PC-3 (cell line): ENCODE measurements around the gene COL16A1. TPM values are rescaled to one million over a fixed set of nuclear protein-coding genes. Genes with fewer than 3 reads are reported as not detected.

Experiments
- ATAC-seq: fragments of 200-7000 bp; cut with Tn5 transposase; 2 replicates; pipeline ENCODE4 v1.9.1; 2020; ENCODE audit warnings: mild to moderate bottlenecking, moderate library complexity
- BruUV-seq: library from RNA; stranded (reverse); fragments of 400-500 nt; replicated peaks from 2 replicates; lab custom pipeline; 2021; lab: Mats Ljungman, UMichigan
- CTCF ChIA-PET: fragments of 300-600 bp; sonication (Branson Sonifier 250); formaldehyde crosslinking; loops from one replicate; lab custom pipeline; 2022; ENCODE audit warnings: antibody characterized with exemption; lab: Charles Lee
- POLR2A ChIA-PET: fragments of 300-600 bp; sonication (Branson Sonifier 250); formaldehyde crosslinking; loops from one replicate; lab custom pipeline; 2022; ENCODE audit warnings: antibody characterized with exemption; ENCODE audit not compliant: unreplicated experiment; lab: Charles Lee
- DNase-seq: peaks from one replicate; pipeline ENCODE4 v3.0.0-alpha.2; 2015
- H2AFZ ChIP-seq: fragments of 300-600 bp; sonication (generic); 2 replicates; pipeline ENCODE4 v1.6.0; 2016; ENCODE audit warnings: antibody characterized with exemption, low read length
- H3F3A ChIP-seq: fragments of 300-600 bp; sonication (generic); one replicate; pipeline ENCODE4 v1.6.0; 2017; ENCODE audit warnings: antibody characterized with exemption, low read length, control low read depth, mild to moderate bottlenecking; ENCODE audit not compliant: unreplicated experiment
- H3K27ac ChIP-seq: fragments of 300-600 bp; sonication (generic); 2 replicates; pipeline ENCODE4 v1.5.1; 2016; ENCODE audit warnings: mild to moderate bottlenecking, low read length
- H3K27me3 ChIP-seq: fragments of 300-600 bp; sonication (generic); 2 replicates; pipeline ENCODE4 v1.6.1; 2016; ENCODE audit warnings: low read length, mixed read lengths
- H3K36me3 ChIP-seq: fragments of 300-600 bp; sonication (generic); 2 replicates; pipeline ENCODE4 v1.6.1; 2016; ENCODE audit warnings: low read depth, mixed run types, low read length, mixed read lengths
- H3K4me1 ChIP-seq: fragments of 300-600 bp; sonication (generic); 2 replicates; pipeline ENCODE4 v1.5.1; 2016; ENCODE audit warnings: low read length; ENCODE audit not compliant: insufficient read depth
- H3K4me2 ChIP-seq: fragments of 300-600 bp; sonication (generic); 2 replicates; pipeline ENCODE4 v1.6.0; 2016; ENCODE audit warnings: low read length
- H3K4me3 ChIP-seq: fragments of 300-600 bp; sonication (generic); 2 replicates; pipeline ENCODE4 v1.5.1; 2016; ENCODE audit warnings: mild to moderate bottlenecking, low read length, mixed read lengths
- H3K79me2 ChIP-seq: fragments of 300-600 bp; sonication (generic); 2 replicates; pipeline ENCODE4 v1.6.1; 2017; ENCODE audit warnings: low read length, mixed read lengths
- H3K9ac ChIP-seq: fragments of 300-600 bp; sonication (generic); 2 replicates; pipeline ENCODE4 v1.6.0; 2016; ENCODE audit warnings: mild to moderate bottlenecking, low read length
- H3K9me2 ChIP-seq: fragments of 300-600 bp; sonication (generic); replicated peaks from 2 replicates; pipeline ENCODE4 v1.6.1; 2016; ENCODE audit warnings: mixed run types, low read length, mixed read lengths
- H3K9me3 ChIP-seq: fragments of 300-600 bp; sonication (generic); 2 replicates; pipeline ENCODE4 v1.6.1; 2016; ENCODE audit warnings: low read length, mixed read lengths
- H4K20me1 ChIP-seq: fragments of 300-600 bp; sonication (generic); 2 replicates; pipeline ENCODE4 v1.6.1; 2016; ENCODE audit warnings: low read length, mixed read lengths
- EZH2 ChIP-seq: fragments of 300-600 bp; sonication (generic); IDR thresholded peaks from one replicate; pipeline ENCODE4 v1.6.1; 2017; ENCODE audit warnings: antibody characterized with exemption, mild to moderate bottlenecking, low read length; ENCODE audit not compliant: unreplicated experiment
- EZH2phosphoT487 ChIP-seq: fragments of 300-600 bp; sonication (generic); IDR thresholded peaks from 2 replicates; pipeline ENCODE4 v1.6.1; 2018; ENCODE audit warnings: mild to moderate bottlenecking, antibody characterized with exemption, low read length, borderline replicate concordance
- intact Hi-C: fragments of 100-400 bp; cut with micrococcal nuclease; formaldehyde crosslinking; loops from 2 replicates; pipeline ENCODE4 v1.9.0; 2023
- total RNA-seq: library from RNA; depleted of rRNA; stranded (reverse); fragments of >200 nt; gene quantifications from 2 replicates; pipeline ENCODE4 v1.2.3, GENCODE V29; 2014
- TF ChIP-seq, protein P1 (sequence below): fragments of 300-600 bp; sonication (generic); conservative IDR thresholded peaks from 2 replicates; pipeline ENCODE4 v1.5.1; 2017; ENCODE audit warnings: antibody characterized with exemption, low read depth, mild to moderate bottlenecking, low read length

The COL16A1 gene
- total RNA-seq, 1 experiment from 2014 or later: 5.0 TPM

DNA sequence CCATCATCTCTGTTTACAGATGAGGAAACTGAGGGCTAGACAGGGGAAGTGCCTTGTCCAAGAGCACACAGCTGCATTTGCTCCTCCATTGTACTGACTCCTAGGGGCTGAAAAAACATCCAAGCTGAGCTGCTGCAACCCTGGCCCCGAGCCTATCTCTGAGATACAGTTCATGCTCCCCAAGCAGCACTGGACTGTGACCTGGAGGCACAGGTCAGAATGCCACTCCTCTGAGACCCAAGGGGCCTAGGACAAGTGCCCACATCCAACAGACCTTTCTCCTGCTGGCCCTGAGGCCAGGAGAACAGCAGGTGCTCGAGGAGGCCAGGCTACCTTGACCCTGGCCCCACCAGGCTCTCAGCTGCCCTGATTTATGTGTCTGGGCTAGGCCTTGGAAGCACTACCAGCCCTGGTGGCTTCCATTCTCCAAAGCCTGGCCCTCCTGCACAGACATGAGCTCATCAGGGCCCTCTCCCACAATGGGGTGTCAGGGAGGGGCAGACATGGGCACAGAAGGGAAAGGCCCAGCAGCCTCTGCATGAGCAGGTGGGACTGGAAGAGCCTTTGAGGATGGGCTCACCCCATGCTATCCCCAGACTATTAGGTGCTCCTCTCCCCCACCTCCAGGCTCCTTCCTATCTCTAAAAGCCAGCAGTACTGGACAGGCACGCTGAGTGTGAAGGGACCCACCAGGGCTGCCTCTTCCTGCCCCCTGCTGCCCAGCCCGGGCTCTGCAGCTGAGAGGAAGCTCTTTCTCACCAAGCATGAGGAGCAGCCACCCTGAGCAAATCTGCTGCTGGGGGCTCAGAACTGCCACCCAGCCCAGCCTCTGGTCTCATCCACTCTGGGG, 41.5 kb upstream of the COL16A1 start:
- Histone ChIP-seq H3K27me3 (no peaks in the 10 kb centered on the region), H2AFZ (no peak overlapping the region), H4K20me1 (no peaks in the 10 kb centered on the region), H3K4me3 (no peak overlapping the region), H3K9ac (no peak overlapping the region), H3K79me2 (no peaks in the 10 kb centered on the region), H3K4me1 (no peaks in the 10 kb centered on the region), H3K36me3 (no peaks in the 10 kb centered on the region), H3K9me2 (no peaks in the 10 kb centered on the region), H3K27ac (no peak overlapping the region), H3K9me3 (no peaks in the 10 kb centered on the region), H3F3A (no peaks in the 10 kb centered on the region), H3K4me2 (no peak overlapping the region)
- CTCF ChIA-PET: interaction anchor here (0.5 to 1.4 kb wide), 8 partner anchors 13 to 327 kb away, joined by 3 to 9 read pairs (median 6); no protein-coding TSS in a partner anchor
- TF ChIP-seq, protein P1, sequence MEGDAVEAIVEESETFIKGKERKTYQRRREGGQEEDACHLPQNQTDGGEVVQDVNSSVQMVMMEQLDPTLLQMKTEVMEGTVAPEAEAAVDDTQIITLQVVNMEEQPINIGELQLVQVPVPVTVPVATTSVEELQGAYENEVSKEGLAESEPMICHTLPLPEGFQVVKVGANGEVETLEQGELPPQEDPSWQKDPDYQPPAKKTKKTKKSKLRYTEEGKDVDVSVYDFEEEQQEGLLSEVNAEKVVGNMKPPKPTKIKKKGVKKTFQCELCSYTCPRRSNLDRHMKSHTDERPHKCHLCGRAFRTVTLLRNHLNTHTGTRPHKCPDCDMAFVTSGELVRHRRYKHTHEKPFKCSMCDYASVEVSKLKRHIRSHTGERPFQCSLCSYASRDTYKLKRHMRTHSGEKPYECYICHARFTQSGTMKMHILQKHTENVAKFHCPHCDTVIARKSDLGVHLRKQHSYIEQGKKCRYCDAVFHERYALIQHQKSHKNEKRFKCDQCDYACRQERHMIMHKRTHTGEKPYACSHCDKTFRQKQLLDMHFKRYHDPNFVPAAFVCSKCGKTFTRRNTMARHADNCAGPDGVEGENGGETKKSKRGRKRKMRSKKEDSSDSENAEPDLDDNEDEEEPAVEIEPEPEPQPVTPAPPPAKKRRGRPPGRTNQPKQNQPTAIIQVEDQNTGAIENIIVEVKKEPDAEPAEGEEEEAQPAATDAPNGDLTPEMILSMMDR: peak; percentile 82
- TF ChIP-seq EZH2phosphoT487: no peak
- no TSS peak for BruUV-seq
- DNase-seq (peak; percentile 64), ATAC-seq (peak; percentile 88)
- intact Hi-C loops: no loop called here
- POLR2A ChIA-PET: interaction anchor here (0.6 to 1.0 kb wide), 2 partner anchors 15 to 33 kb away, joined by 4 read pairs; no protein-coding TSS in a partner anchor

DNA sequence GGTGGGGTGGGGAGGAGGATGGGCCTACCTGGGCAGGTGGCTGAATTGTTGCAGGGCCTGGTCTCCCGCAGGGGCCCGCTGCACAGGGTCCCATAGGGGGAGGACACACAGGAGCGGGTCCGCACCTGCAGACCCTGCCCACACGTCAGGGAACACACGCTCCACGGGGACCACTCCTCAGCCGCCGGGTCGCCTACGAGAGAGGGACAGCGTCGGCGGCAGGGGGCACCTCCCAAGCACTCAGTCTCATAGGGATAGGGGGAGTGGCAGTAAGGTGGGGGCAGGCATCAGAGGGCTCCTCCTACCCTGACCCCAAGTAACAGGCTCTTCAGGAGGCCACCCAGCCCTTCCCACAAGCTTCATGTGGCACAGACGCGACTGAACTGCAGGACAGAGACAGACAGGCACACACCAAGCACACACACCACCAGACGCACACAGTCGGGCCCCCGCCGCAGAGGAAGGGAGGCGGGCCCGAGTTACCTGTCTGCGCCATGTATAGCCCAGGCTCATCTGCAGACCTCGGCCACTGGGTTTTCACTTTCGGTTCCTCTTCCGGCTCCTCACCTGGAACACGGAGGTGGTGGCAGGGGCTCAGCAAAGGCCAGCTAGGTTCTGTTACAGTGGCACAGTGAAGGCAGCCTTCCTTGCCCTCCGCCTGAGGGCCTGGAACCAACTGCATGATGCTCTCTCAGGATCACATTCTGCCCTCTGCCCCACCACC, 40.5 kb upstream of the COL16A1 start:
- Histone ChIP-seq H3K9ac (no peak overlapping the region), H3K79me2 (no peaks in the 10 kb centered on the region), H3K4me2 (no peak overlapping the region), H3K36me3 (no peaks in the 10 kb centered on the region), H3F3A (no peaks in the 10 kb centered on the region), H3K9me3 (no peaks in the 10 kb centered on the region), H3K4me1 (no peaks in the 10 kb centered on the region), H2AFZ (no peak overlapping the region), H3K4me3 (no peak overlapping the region), H3K27ac (no peak overlapping the region), H3K9me2 (no peaks in the 10 kb centered on the region), H4K20me1 (no peaks in the 10 kb centered on the region), H3K27me3 (no peaks in the 10 kb centered on the region)
- TF ChIP-seq, protein P1: no peak
- TF ChIP-seq EZH2 (no peak), EZH2phosphoT487 (no peak)
- intact Hi-C loops: no loop called here
- DNase-seq (no peak), ATAC-seq (no peak)
- CTCF ChIA-PET: no interaction called here
- POLR2A ChIA-PET: no interaction called here
- BruUV-seq: no TSS peak
